Stimulated activated CD8-positive, alpha-beta memory T cell treated with anti-CD3 and anti-CD28 coated beads, Interleukin-2, amount 100 ng/mL, for 48 hours (primary cell): ENCODE data around the gene LHFPL3.

Experiments
- DNase-seq, 2 donors: peaks; one replicate each; pipeline ENCODE4 v3.0.0-alpha.2; 2020; ENCODE audit warnings: low read depth in 2 of 2

LHFPL3 gene

GRCh38 chr7:104795616-104796398 is 467.4 kb downstream of the LHFPL3 start:
- no peak for DNase-seq

GRCh38 chr7:104800307-104800706 is 471.9 kb downstream of the LHFPL3 start:
- no peak for DNase-seq

GRCh38 chr7:104801022-104801421 is 472.6 kb downstream of the LHFPL3 start:
- DNase-seq = no peak

- no peak for DNase-seq
These were observed 475.5 kb downstream of the LHFPL3 start for GRCh38 chr7:104803931-104804330.

GRCh38 chr7:104804696-104805095 is 476.3 kb downstream of the LHFPL3 start:
- DNase-seq = no peak

- no peak for DNase-seq
These were observed 477.3 kb downstream of the LHFPL3 start for GRCh38 chr7:104805449-104806317.

- DNase-seq = no peak
These were observed 479.3 kb downstream of the LHFPL3 start for GRCh38 chr7:104807671-104808070.

GRCh38 chr7:104809906-104810305 is 481.5 kb downstream of the LHFPL3 start:
- DNase-seq = no peak

GRCh38 chr7:104814126-104814525 is 485.7 kb downstream of the LHFPL3 start:
- DNase-seq = no peak

GRCh38 chr7:104814671-104815400 is 486.4 kb downstream of the LHFPL3 start:
- no peak for DNase-seq

- no peak for DNase-seq
These were observed 488.1 kb downstream of the LHFPL3 start for GRCh38 chr7:104816537-104816936.

- DNase-seq = no peak
These were observed 490.8 kb downstream of the LHFPL3 start for GRCh38 chr7:104818961-104819880.

GRCh38 chr7:104820836-104821535 is 492.6 kb downstream of the LHFPL3 start:
- no peak for DNase-seq

- no peak for DNase-seq
These were observed 494.8 kb downstream of the LHFPL3 start for GRCh38 chr7:104823177-104823576.

- no peak for DNase-seq
These were observed 496.7 kb downstream of the LHFPL3 start for GRCh38 chr7:104825099-104825498.

- DNase-seq = no peak
These were observed 497.7 kb downstream of the LHFPL3 start for GRCh38 chr7:104826135-104826534.

GRCh38 chr7:104836976-104837375 is 508.6 kb downstream of the LHFPL3 start:
- DNase-seq = no peak

- no peak for DNase-seq
These were observed 510.3 kb downstream of the LHFPL3 start for GRCh38 chr7:104838537-104839299.

GRCh38 chr7:104839842-104840241 is 511.4 kb downstream of the LHFPL3 start:
- no peak for DNase-seq

- DNase-seq = no peak
These were observed 513.4 kb downstream of the LHFPL3 start for GRCh38 chr7:104841798-104842197.
